HUDEP-2 (cell line): Measurements from ENCODE around the gene P3H3.

Experiments used
- DNase-seq, 76 experiments: peaks; one replicate each; lab custom pipeline; 2025; ENCODE audit not compliant: unreplicated experiment in 76 of 76; lab: John Stamatoyannopoulos, UW

The P3H3 gene

GRCh38 chr12:6826125-6826733, 2.0 kb upstream of the P3H3 start:
- no peak for DNase-seq

GRCh38 chr12:6826734-6827436, 1.3 kb upstream of the P3H3 start:
- DNase-seq: no peak

DNA sequence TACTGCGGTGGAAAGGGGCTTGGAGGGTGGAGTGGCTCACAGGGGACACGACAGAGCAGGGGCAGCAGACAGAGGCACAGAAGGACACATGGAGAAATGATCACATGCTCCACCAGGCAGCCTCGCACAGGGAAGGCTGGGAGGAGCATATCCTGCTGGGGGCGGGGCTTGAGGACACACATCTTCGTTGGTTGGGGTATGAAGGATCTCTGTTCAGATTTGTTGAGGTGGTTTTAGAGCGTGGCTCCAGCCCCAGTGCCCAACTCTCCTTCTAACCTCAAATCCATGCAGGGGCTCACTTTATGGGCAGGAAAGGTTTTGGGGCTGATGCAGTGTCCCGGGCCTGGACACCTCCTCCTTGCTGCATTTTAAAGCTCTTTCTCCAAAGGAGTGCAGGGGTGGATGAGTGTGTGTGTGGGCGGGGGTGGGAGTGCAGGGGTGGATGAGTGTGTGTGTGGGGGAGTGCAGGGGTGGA, 733 bp upstream of the P3H3 start:
- peak in 37 of 76 experiments; percentile 8 to 56 (median 27) for DNase-seq

DNA sequence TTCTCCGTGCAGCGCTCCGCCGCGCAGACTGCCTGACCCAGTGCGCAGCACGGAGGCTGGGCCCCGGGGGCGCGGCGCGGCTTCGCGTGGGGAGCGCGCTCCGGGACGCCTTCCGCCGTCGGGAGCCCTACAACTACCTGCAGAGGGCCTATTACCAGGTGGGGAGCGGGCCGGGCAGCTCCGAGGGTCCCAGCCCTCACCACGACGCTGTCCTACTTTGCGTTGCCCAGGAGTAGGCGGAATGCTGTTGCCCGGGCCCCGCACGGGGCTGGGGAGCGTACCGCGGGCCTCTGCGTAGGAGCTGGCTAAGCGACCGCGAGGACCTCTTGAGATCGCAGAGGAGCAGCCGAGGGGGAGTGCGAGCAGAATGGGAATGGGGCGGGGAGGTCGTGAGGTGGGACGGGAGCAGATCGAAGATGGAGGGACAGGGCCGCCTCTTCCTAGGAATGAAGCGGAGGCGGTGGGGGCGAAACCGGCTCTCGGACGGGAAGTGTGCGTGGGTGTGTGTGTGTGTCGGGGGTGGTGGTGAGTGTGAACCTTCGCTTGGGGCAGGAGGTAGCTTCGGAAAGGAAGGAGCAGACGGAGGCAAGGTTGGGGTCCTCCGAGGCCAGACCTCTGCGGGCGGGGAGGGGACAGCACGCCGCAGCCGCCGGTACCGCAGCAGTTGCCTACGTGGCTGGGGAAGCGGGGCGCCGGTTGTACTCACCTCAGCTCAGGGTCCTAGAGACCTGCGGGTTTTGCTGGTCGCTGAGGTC, 751 bp downstream of the P3H3 start:
- DNase-seq: no peak

- no peak for DNase-seq
These were observed 1.5 kb downstream of the P3H3 start for GRCh38 chr12:6829536-6830220.

DNA sequence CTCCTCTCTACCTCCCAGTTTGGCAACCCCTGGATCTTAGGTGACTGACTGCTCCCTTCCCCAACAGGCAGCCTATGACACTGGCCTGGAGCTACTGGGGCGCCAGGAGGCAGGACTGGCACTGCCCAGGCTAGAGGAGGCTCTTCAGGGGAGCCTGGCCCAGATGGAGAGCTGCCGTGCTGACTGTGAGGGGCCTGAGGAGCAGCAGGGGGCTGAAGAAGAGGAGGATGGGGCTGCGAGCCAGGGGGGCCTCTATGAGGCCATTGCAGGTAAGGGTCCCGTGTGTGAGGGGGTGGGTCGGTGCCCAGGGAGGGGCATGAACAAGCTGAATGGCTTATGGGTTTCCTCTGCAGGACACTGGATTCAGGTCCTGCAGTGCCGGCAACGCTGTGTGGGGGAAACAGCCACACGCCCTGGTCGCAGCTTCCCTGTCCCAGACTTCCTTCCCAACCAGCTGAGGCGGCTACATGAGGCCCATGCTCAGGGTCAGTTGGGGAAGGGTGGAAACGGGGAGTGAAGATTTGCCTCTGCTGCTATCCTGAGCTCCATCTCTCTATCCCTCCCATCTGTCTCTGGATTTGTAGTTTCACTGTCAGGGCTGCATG, 2.2 kb downstream of the P3H3 start:
- DNase-seq: no peak

- DNase-seq: no peak
These were observed 2.8 kb downstream of the P3H3 start for GRCh38 chr12:6830999-6831398.

DNA sequence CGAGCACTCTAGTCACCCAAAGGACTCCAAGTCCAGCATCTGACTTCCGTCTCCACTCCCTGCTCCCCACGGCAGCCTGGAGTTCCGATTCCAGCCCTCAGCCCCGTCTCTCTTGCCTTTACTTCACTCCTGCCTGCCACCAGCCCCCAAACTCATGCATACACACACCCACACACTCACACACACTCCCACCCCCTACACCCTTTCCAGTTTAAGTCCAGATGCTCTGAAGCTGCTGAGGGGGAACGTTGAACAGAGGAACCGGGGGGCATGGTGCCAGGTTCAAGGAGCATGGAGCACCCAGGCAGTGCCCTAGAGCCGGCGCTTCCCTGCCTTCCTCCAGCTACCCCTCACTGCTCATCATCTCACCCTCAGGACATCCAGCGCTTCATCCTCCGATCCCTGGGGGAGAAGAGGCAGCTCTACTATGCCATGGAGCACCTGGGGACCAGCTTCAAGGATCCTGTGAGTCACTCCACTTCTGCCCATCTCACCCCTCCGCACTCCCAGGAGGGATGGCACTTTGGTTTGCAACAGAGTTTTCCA, 3.3 kb downstream of the P3H3 start:
- DNase-seq: no peak

DNA sequence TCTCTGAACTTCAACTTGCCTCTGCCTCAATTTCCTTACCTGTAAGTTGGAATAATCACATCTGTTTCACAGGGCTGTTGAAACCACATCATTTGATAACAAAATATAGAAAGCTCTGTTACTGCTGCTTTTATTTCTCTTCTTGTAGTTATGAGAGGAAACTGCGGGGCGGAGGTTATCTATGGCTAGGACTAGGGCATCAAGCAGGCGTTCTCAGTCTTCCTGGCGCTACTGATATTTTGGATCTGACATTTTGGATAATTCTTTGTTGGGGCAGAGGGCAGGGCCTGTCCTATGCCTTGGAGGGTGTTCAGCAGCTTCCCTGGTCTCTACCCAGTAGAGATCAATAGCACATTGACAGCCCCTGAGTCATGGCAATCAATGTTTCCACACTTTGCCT, 3.9 kb downstream of the P3H3 start:
- DNase-seq: no peak

DNA sequence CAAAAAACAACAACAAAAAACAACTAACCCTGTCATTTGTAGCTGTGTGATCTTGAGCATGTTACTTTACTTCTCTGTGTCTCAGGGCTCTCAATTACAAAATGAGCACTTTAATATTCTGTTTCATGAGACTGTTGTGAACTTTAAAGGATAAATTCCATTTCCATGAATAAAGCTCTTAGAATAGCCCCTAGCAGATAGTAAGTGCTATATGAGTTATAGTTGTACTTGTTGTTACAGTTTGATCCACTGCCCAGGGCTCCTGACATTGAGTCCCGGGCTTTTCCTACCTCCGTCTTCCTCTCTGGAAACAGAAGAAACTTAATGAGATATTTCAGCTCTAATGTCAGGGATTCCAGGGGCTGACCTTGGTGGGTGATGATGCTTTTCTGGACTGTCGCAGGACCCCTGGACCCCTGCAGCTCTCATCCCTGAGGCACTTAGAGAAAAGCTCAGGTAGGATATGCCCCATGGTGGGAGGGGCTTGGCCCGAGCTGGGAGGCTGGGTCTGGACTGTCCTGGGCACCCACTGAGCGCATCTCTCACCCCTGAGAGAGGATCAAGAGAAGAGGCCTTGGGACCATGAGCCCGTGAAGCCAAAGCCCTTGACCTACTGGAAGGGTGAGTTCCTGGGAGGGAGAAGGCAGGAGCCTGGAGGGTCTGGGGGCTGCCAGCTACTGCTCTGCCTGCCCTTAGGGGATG, 5.1 kb downstream of the P3H3 start:
- no peak for DNase-seq

- no peak for DNase-seq
These were observed 6.0 kb downstream of the P3H3 start for GRCh38 chr12:6834254-6834653.

DNA sequence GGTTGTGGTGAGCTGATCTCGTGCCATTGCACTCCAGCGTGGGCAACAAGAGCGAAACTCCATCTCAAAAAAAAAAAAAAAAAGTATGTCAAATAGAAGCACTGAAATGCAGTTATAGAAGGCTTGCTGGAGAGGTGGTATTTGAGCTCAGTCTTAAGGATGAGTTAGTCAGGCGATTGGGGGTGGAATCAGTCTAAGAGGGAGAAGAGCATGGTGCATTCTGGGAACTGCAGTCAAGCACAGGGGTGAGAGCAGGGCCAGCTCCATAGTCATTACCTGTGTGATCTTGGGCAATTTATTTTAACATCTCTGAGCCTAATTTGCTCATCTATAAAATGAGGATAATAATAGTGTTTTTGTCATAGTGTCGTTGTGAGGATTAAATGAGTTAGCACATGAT, 6.7 kb downstream of the P3H3 start:
- no peak for DNase-seq

GRCh38 chr12:6836851-6837250, 8.6 kb downstream of the P3H3 start:
- no peak for DNase-seq

DNA sequence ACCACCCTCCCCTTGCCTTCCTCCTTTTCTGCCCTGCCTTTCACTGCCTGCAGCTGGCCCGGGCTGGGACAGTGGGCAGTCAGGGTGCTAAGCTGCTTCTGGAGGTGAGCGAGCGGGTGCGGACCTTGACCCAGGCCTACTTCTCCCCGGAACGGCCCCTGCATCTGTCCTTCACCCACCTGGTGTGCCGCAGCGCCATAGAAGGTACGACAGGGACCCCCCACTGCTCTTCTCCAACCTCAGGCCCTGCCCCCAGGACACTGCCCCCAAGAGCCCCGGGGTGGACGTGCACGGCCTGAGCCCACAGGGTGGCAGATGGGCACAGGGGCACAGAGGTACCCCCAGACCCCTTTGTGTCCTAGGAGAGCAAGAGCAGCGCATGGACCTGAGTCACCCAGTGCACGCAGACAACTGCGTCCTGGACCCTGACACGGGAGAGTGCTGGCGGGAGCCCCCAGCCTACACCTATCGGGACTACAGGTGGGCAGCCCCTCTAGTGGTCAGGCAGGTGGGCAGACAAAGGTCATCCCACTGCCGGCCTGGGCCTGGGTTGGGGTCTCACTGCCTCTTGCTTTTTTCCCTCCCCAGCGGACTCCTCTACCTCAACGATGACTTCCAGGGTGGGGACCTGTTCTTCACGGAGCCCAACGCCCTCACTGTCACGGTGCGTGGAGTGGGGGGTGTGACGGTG, 9.3 kb downstream of the P3H3 start:
- no peak for DNase-seq

GRCh38 chr12:6838854-6839253, 10.6 kb downstream of the P3H3 start:
- DNase-seq: no peak

- no peak for DNase-seq
These were observed 11.4 kb downstream of the P3H3 start for GRCh38 chr12:6839482-6840201.

DNA sequence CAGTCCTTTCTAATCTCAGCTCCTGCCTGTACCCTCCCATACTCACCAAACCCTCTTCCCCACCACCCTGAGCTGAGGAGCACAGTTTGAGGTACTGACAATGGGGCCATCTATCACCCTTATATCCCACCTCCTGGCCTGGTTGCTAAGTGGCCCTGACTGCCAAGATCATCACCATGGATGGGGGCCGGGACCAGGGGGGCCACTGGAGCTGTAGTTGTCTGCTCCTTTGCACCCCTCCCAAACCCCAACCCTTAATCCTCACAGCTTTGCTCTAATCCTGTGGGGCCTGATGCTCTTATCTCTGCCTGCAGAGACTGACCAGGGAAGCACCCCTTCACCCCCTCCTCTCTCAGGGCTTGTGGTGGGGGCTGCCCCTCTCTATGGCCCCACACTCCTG, 12.1 kb downstream of the P3H3 start:
- DNase-seq: no peak

GRCh38 chr12:6840761-6841515, 12.7 kb downstream of the P3H3 start, which contains the start of gene GNB3:
Gene GNB3 (plus strand): TSS chr12:6840925. CDS start chr12:6841288, 363 bp downstream.
- no peak for DNase-seq
